GM21723 (cell line): ENCODE measurements around the gene ACER1.
"Not testable (repeated sequence)": the region's sequence is repeated elsewhere in the genome, so short reads cannot be mapped to it uniquely, and the experiment has no call there.

Source experiments
- ATAC-seq: cut with Tn5 transposase; IDR thresholded peaks from one replicate; pipeline ENCODE4 v1.9.1; 2021; ENCODE audit warnings: mild to moderate bottlenecking, moderate library complexity; ENCODE audit not compliant: unreplicated experiment

The ACER1 gene

DNA sequence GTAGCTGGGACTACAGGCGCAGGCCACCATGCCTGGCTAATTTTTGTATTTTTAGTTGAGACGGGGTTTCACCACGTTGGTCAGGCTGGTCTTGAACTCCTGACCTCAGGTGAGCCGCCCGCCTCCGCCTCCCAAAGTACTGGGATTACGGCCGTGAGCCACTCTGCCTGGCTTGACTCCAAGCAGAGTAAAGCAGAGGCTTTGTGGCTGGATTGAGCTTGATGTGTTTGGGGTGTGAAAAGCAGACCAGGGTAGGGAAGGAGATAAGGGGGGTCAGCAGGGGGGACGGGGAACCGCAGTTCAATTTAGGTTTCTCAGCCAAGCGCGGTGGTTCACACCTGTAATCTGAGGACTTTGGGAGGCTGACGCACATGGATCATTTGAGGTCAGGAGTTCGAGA, 23.8 kb upstream of the ACER1 start:
- ATAC-seq: no peak

- not testable (repeated sequence) for ATAC-seq
Observed at GRCh38 chr19:6355321-6356040, 22.1 kb upstream of the ACER1 start.

DNA sequence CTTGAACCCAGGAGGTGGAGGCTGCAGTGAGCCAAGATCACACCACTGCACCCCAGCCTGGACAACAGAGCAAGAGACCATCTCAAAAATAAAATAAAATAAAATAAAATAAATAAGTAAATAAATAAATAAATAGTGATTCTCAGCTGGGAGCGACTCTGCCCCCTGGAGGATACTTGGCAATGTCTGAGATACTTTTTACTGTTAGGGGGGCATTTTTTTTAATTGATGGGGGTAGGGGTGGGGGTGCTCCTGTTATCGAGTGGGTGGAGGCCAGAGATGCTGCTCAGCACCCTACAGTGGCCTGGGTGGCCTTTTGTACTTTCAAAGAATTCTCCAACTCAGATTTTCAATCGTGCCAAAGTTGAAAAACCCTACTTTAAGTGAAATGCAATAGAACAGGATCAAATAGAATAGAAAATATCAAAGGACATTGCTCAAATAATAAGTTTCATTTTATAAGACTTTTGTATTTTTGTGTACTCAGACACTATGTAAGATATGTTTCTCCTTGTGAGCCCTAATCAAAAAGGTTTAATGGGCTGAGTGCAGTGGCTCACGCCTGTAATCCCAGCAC, 20.8 kb upstream of the ACER1 start:
- ATAC-seq: no peak

DNA sequence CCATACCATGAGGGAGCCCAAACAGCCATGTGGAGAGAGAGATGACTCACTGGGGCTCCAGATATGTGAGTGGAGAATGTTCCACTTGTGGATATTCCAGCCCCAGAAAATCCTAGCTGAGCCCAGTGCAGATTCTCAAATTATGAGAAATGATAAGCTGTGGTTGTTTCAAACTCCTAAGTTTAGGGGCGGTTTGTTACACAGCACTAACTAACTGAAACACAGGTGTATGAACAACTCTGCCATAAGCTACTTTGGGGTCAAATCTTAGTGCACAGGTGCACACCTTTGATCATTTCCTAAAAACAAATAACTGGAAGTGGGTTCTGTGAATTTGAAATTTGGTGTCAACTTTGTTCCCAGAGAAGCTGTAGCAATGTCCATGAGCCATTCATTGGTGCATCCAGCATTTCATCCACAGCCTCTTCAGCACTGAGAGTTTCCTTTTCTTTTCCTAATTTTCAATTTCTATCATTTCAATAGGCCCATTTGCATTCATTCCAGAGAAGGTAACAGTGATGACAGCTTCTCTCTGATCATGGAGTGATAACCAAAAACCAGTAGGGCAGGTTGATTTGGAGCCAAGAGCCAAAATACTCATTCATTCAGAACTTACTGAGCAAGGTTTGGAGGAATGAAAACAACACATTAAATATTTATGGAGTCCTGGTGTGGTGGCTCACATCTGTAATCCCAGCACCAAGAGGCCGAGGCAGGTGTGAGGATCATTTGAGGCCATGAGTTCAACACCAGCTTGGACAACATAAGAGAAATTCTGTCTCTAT, 19.2 kb upstream of the ACER1 start:
- ATAC-seq: no peak

DNA sequence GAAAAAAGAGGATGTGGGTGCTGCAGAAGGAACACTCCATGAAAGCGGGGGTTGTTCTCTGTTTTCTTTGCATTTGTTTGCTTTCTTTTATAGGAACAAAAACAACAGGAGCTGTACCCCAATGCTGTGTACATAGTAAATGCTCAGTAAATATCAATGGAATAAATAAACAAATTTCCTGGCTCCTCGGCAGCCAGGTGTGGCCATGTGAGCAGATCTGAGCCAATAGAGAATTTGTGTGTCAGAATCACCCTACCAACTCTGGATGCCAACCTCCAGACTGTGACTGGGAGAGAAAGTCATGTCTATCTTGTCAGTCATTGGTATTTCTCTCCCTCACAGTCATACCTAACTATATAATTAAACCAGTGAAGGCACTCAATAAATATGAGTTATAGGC, 17.3 kb upstream of the ACER1 start:
- no peak for ATAC-seq

- ATAC-seq: not testable (repeated sequence)
Observed at GRCh38 chr19:6349271-6349670, 15.9 kb upstream of the ACER1 start.

- no peak for ATAC-seq
Observed at GRCh38 chr19:6343462-6343861, 10.1 kb upstream of the ACER1 start.

DNA sequence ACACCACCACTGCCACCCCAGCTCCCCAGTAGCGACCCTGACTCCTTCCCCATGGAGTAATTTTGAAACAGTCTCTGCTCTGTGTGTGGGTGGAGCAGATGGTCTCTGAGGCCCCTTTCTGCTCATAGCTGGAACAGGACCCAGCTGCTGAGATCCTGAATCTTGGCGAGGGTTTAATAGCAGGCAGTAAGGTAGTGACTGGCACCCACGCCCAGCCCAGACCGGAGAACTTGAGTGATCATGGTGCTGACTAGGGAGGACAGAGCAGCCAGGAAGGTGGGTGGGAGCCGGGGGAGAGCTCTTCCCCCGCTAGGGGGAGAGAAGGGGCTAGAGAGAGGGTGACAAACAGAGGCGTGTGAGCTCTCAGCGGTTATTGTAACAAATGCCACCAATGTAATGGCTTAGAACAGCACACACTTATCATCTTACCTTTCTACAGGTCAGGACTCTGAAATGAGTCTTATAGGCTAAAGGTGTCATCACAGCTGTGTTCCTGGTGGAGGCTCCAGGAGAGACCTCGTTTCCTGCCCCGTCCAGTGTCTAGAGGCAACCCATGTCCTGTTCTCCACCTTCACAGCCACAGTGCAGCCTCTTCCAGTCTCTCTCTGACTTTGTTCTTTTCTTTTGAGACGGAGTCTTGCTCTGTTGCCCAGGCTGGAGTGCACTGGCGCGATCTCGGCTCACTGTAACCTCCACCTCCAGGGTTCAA, 7.2 kb upstream of the ACER1 start:
- no peak for ATAC-seq

DNA sequence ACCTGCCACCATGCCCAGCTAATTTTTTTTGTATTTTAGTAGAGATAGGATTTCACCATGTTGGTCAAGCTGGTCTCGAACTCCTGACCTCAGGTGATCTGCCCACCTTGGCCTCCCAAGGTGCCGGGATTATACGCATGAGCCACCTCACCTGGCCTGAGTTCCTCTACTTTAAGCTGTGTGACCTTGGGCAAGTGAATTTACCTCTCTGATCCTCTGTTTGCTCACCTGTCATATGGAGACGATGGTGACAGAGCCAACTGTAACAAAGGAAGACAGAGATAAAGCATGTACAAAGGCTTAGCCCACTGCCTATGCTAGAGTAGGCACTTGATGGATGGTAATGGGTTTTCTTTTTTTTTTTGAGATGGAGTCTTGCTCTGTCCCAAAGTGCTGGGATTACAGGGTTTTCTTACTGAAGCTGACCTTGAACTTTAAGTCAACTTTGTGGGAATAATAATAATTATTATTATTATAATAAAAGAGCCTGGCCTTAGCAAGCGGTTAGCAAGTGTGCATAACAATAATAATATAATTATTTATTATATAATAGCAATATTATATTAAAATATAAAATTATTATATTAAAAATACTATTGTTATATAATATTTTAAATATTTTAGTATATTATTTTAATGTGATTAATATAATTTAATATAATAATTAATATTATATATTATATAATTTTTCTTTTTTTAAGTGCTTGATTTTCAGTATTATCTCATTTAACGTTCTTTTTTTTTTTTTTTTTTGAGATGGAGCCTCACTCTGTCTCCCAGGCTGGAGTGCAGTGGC, 1.3 kb upstream of the ACER1 start:
- no peak for ATAC-seq

DNA sequence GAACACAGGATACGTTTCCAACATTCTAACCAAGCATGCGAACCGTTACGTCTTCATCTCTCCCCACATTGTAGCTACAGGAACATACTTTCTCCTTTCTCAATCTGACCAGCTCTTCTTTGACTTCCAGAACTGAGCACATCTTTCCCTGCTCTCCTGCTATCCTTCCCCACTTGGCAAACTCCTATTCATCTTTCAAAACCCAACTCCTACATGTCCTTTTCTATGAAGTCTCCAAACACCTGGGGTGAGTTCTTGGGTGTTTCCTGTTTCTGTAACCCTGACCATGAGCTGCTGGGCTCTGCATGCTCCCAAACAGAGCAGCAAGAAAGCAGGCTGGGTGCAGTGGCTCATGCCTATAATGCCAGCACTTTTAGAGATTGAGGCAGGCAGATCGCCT, 6.6 kb downstream of the ACER1 start:
- ATAC-seq: no peak

- no peak for ATAC-seq
Observed at GRCh38 chr19:6325614-6326013, 7.8 kb downstream of the ACER1 start.

GRCh38 chr19:6324757-6325156, 8.7 kb downstream of the ACER1 start:
- ATAC-seq: no peak

DNA sequence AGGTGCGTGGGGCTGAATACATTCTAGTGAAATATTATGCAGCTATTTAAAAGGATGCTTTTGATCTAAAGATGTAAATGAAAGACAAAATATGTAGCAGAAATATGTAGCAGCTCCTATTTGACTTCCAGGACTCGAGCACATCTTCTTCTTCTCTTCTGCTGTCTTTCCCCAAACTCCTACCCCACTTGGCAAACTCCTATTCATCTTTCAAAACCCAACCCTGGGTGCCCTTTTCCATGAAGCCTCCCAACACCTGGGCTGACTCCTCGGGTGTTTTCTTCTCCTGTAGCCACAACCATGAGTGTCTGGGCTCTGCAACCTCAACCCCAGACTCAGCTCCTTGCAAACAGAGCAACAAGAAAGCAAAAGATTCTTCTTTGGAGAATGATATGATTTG, 11.1 kb downstream of the ACER1 start:
- ATAC-seq: no peak

DNA sequence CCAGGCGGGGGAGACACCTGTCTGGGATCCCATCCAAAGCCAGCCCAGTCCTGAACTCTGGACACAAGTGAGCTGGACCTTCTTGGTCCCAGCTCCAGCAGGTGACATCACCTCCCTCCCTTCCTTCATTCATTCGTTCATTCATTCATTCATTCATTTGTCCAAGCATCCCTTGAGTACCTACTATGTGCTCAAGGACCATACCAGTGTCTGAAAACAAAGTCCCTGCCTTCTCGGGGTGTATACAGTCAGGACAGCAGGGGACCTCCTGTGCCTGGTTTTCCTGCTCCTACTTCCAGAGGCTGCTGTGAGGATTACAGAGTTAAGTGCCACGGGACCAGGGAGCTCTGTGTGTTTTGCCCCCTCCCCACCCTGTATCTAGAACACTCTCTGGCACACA, 14.0 kb downstream of the ACER1 start:
- ATAC-seq: no peak

GRCh38 chr19:6318772-6319171, 14.6 kb downstream of the ACER1 start:
- ATAC-seq: no peak

DNA sequence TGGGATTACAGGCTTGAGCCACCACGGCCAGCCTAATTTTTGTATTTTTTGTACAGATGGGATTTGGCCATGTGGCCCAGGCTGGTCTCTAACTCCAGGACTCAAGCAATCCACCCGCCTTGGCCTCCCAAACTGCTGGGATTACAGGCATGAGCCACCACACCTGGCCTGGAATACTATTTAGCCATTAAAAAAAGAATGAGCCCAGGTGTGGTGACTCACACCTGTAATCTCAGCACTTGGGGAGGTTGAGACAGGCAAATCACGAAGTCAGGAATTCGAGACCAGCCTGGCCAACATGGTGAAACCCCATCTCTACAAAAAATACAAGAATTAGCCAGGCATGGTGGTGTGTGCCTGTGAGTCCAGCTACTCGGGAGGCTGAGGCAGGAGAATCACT, 17.8 kb downstream of the ACER1 start:
- ATAC-seq: not testable (repeated sequence)

DNA sequence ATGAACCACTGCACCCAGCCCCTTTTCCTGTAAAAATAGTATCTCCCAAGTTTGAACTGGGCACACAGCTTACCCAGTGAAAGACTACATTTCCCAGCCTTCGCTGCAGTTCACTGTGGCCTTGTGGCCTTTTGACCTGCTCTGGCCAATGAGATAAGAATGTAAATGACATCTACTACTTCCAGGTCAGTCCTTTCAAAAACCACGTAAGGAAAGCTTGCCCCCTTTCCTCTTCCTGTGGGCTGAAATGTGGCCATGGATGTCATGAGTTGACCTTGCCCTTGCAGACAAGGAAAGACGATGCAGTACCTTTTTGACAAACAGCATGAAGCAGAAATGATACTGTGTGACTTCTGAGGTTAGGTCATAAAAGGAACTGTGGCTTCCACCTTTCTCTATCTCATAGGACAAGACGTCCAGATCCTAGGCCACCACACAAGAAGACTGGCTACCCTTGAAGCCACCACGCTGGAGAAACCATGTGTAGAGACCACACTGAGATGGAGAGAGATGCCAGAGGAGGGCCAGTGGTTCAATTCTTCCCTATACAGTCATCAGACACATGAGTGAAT, 19.9 kb downstream of the ACER1 start:
- no peak for ATAC-seq

- no peak for ATAC-seq
Observed at GRCh38 chr19:6312018-6312417, 21.4 kb downstream of the ACER1 start.

DNA sequence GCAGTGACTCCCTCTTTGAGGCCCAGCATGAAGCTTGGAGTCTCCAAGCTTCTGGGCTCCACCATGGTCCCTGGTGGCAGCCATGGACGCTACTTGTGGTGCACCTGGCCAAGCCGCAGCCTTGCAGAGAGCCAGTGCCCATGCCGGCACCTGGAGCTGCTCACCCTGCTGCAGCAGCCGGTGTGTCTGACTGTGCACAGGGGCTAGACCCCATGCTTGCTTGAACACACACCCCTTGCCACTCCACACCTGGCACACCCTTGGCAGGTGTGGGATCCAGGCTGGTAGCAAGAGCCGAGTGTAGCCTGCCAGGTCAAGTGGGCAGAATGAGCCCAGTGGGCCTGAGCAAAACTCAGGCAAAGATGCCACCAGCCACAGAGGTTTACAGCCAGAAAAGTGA, 35.0 kb downstream of the ACER1 start:
- ATAC-seq: no peak

GRCh38 chr19:6297202-6297601, 36.2 kb downstream of the ACER1 start:
- no peak for ATAC-seq
